IMR-90 (cell line): ENCODE data around the gene DSC3. TPM values are rescaled to one million over a fixed set of nuclear protein-coding genes. Genes with fewer than 3 reads are reported as not detected.
A peak's percentile ranks its signal among the peaks of the same experiment; 100 is the strongest.

ENCODE experiments used
- ATAC-seq: fragments of 200-7000 bp; cut with Tn5 transposase; 2 replicates; pipeline ENCODE4 v1.9.1; 2020; ENCODE audit warnings: low read depth, mild to moderate bottlenecking, moderate library complexity
- BruUV-seq: library from RNA; stranded (reverse); fragments of 400-500 nt; replicated peaks from 2 replicates; lab custom pipeline; 2021; lab: Mats Ljungman, UMichigan
- CTCF ChIA-PET: fragments of 300-600 bp; formaldehyde crosslinking; extraction: SDS; loops from one replicate; lab custom pipeline; 2021; ENCODE audit warnings: antibody characterized with exemption; lab: Yijun Ruan, JAX
- POLR2A ChIA-PET: fragments of 300-600 bp; sonication (Branson Sonifier 250); formaldehyde crosslinking; loops from one replicate; lab custom pipeline; 2022; ENCODE audit warnings: antibody characterized with exemption; ENCODE audit not compliant: unreplicated experiment; lab: Charles Lee
- DNase-seq: peaks from one replicate; pipeline ENCODE4 v3.0.0; 2013
- H2AFZ ChIP-seq: replicated peaks from 2 replicates; pipeline ENCODE3; 2013; ENCODE audit warnings: low read length, mild to moderate bottlenecking; ENCODE audit not compliant: poor library complexity
- H2AK5ac ChIP-seq: 2 replicates; pipeline ENCODE4 v1.6.1; 2013; ENCODE audit warnings: low read depth, low read length, inconsistent platforms
- H2AK9ac ChIP-seq: replicated peaks from 2 replicates; pipeline ENCODE3; 2013; ENCODE audit warnings: mild to moderate bottlenecking, low read depth, low read length, moderate library complexity; ENCODE audit not compliant: poor library complexity
- H2BK120ac ChIP-seq: 2 replicates; pipeline ENCODE4 v1.6.1; 2013; ENCODE audit warnings: low read depth, low read length, inconsistent platforms
- H2BK15ac ChIP-seq: 3 replicates; pipeline ENCODE4 v1.6.1; 2013; ENCODE audit warnings: low read depth, low read length, inconsistent platforms
- H2BK20ac ChIP-seq: 2 replicates; pipeline ENCODE4 v1.6.1; 2013; ENCODE audit warnings: low read depth, mild to moderate bottlenecking, inconsistent platforms, low read length, moderate library complexity
- H2BK5ac ChIP-seq: 2 replicates; pipeline ENCODE4 v1.6.1; 2013; ENCODE audit warnings: mild to moderate bottlenecking, low read depth, low read length, inconsistent platforms; ENCODE audit not compliant: poor library complexity, severe bottlenecking
- H3K14ac ChIP-seq: replicated peaks from 2 replicates; pipeline ENCODE4 v1.6.1; 2013; ENCODE audit warnings: low read depth, low read length, inconsistent platforms
- H3K18ac ChIP-seq: 2 replicates; pipeline ENCODE4 v1.6.1; 2013; ENCODE audit warnings: low read depth, low read length, control low read depth
- H3K23ac ChIP-seq: 2 replicates; pipeline ENCODE4 v1.6.1; 2013; ENCODE audit warnings: low read depth, low read length, inconsistent platforms
- H3K27ac ChIP-seq: 2 replicates; pipeline ENCODE4 v1.5.1; 2013; ENCODE audit warnings: mild to moderate bottlenecking, control low read depth, low read length; ENCODE audit not compliant: insufficient read depth
- H3K27me3 ChIP-seq: 2 replicates; pipeline ENCODE4 v1.6.1; 2013; ENCODE audit warnings: low read length; ENCODE audit not compliant: control insufficient read depth, insufficient read depth
- H3K36me3 ChIP-seq: 2 replicates; pipeline ENCODE4 v1.6.1; 2013; ENCODE audit warnings: low read length, mixed read lengths; ENCODE audit not compliant: control insufficient read depth, insufficient read depth
- H3K4ac ChIP-seq: 2 replicates; pipeline ENCODE4 v1.6.1; 2013; ENCODE audit warnings: low read depth, low read length, inconsistent platforms
- H3K4me1 ChIP-seq: 2 replicates; pipeline ENCODE4 v1.6.1; 2013; ENCODE audit warnings: low read length, mixed read lengths; ENCODE audit not compliant: control insufficient read depth, insufficient read depth
- H3K4me2 ChIP-seq: 2 replicates; pipeline ENCODE4 v1.6.1; 2013; ENCODE audit warnings: low read depth, mild to moderate bottlenecking, control low read depth, low read length, moderate library complexity
- H3K4me3 ChIP-seq: 2 replicates; pipeline ENCODE4 v1.5.1; 2013; ENCODE audit warnings: low read depth, mild to moderate bottlenecking, control low read depth, low read length, moderate library complexity; ENCODE audit not compliant: insufficient read depth
- H3K56ac ChIP-seq: 2 replicates; pipeline ENCODE4 v1.6.1; 2013; ENCODE audit warnings: low read length, inconsistent platforms; ENCODE audit not compliant: insufficient read depth; ENCODE audit errors: extremely low read depth
- H3K79me1 ChIP-seq, 2 experiments: 2 replicates each; pipeline ENCODE4 v1.6.1; 2013; ENCODE audit warnings: low read length in 2 of 2, inconsistent platforms in 1 of 2, low read depth in 1 of 2
- H3K9ac ChIP-seq: 2 replicates; pipeline ENCODE4 v1.6.1; 2013; ENCODE audit warnings: low read depth, low read length, control low read depth
- H3K9me1 ChIP-seq: 2 replicates; pipeline ENCODE4 v1.6.1; 2013; ENCODE audit warnings: low read length, inconsistent platforms; ENCODE audit not compliant: insufficient read depth
- H3K9me3 ChIP-seq: 2 replicates; pipeline ENCODE4 v1.6.1; 2013; ENCODE audit warnings: low read length; ENCODE audit not compliant: control insufficient read depth, insufficient read depth
- H4K20me1 ChIP-seq: 2 replicates; pipeline ENCODE4 v1.6.1; 2013; ENCODE audit warnings: low read length, inconsistent platforms; ENCODE audit not compliant: insufficient read depth
- H4K5ac ChIP-seq: 2 replicates; pipeline ENCODE4 v1.6.1; 2013; ENCODE audit warnings: mild to moderate bottlenecking, low read depth, low read length, control low read depth
- H4K8ac ChIP-seq, 2 experiments: 2 replicates each; pipeline ENCODE4 v1.6.1; 2013; ENCODE audit warnings: low read depth in 2 of 2, low read length in 2 of 2, control low read depth in 1 of 2, inconsistent platforms in 1 of 2
- H4K91ac ChIP-seq: 2 replicates; pipeline ENCODE4 v1.6.1; 2013; ENCODE audit warnings: low read depth, low read length, inconsistent platforms; ENCODE audit not compliant: insufficient read depth
- BHLHE40 ChIP-seq: fragments of 150-350 bp; IDR thresholded peaks from 2 replicates; pipeline ENCODE4 v1.6.1; 2016; ENCODE audit warnings: mild to moderate bottlenecking, low read depth, low read length
- CEBPB ChIP-seq: IDR thresholded peaks from 2 replicates; pipeline ENCODE4 v1.6.1; 2012; ENCODE audit warnings: low read depth, low read length, improper control_type of control experiment
- CHD1 ChIP-seq: IDR thresholded peaks from 2 replicates; pipeline ENCODE4 v1.6.1; 2012; ENCODE audit warnings: low read depth, low read length, improper control_type of control experiment
- FOS ChIP-seq: fragments of 150-350 bp; IDR thresholded peaks from 2 replicates; pipeline ENCODE4 v1.6.1; 2016; ENCODE audit warnings: low read depth, low read length
- MAFK ChIP-seq: IDR thresholded peaks from 2 replicates; pipeline ENCODE4 v1.6.1; 2012; ENCODE audit warnings: low read depth, low read length, improper control_type of control experiment
- MXI1 ChIP-seq: IDR thresholded peaks from 2 replicates; pipeline ENCODE4 v1.6.1; 2012; ENCODE audit warnings: low read depth, mild to moderate bottlenecking, low read length, moderate library complexity, borderline replicate concordance
- POLR2A ChIP-seq: IDR thresholded peaks from 2 replicates; pipeline ENCODE4 v1.6.1; 2012; ENCODE audit warnings: mild to moderate bottlenecking, low read depth, low read length
- RAD21 ChIP-seq: IDR thresholded peaks from 2 replicates; pipeline ENCODE4 v1.6.1; 2012; ENCODE audit warnings: low read length, improper control_type of control experiment
- RCOR1 ChIP-seq: IDR thresholded peaks from 2 replicates; pipeline ENCODE4 v1.6.1; 2012; ENCODE audit warnings: mild to moderate bottlenecking, low read length, improper control_type of control experiment; ENCODE audit not compliant: insufficient replicate concordance
- RFX5 ChIP-seq: IDR thresholded peaks from 2 replicates; pipeline ENCODE4 v1.8.0; 2012; ENCODE audit warnings: low read depth, mild to moderate bottlenecking, low read length, moderate library complexity
- SMC3 ChIP-seq: fragments of 150-350 bp; IDR thresholded peaks from 2 replicates; pipeline ENCODE4 v1.6.1; 2016; ENCODE audit warnings: low read depth, mild to moderate bottlenecking, antibody characterized with exemption, low read length, moderate library complexity
- WGBS, 2 experiments: methylation state at CpG; one replicate each; pipeline versions ENCODE4 v1.1.5 to v1.1.7; 2013; ENCODE audit warnings: missing lambda C conversion rate in 2 of 2; ENCODE audit not compliant: insufficient read length in 1 of 2; ENCODE audit errors: extremely low coverage in 2 of 2; 5-methylcytosine and 5-hydroxymethylcytosine counted together
- dilution Hi-C: fragments of 300-500 bp; cut with HindIII; formaldehyde crosslinking; loops from one replicate; pipeline ENCODE4 v1.14.3; 2018; ENCODE audit warnings: low sequenced_read_pairs; ENCODE audit not compliant: unreplicated experiment
- in situ Hi-C: fragments of 300-500 bp; cut with MboI; formaldehyde crosslinking; loops from 3 replicates; pipeline ENCODE4 v1.14.3; 2019; ENCODE audit warnings: low sequenced_read_pairs, inconsistent platforms, mixed read lengths
- intact Hi-C: fragments of 100-400 bp; cut with micrococcal nuclease; formaldehyde crosslinking; loops from 2 replicates; pipeline ENCODE4 v1.10.0; 2022
- polyA plus RNA-seq, 3 experiments: library from polyadenylated mRNA; depleted of rRNA; stranded (reverse); fragments of >200 nt; gene quantifications; 2 replicates each; pipeline ENCODE4 v1.2.3, GENCODE V29; 2012; ENCODE audit warnings: low replicate concordance in 1 of 3
- total RNA-seq: library from RNA; depleted of rRNA; stranded (reverse); fragments of >200 nt; gene quantifications from 2 replicates; pipeline ENCODE4 v1.2.3, GENCODE V29; 2012
- TF ChIP-seq, protein P1 (sequence below): conservative IDR thresholded peaks from 2 replicates; pipeline ENCODE4 v1.5.1; 2012; ENCODE audit warnings: mild to moderate bottlenecking, low read depth, low read length, improper control_type of control experiment
- TF ChIP-seq, protein P2 (sequence below): fragments of 150-350 bp; IDR thresholded peaks from 2 replicates; pipeline ENCODE4 v1.6.1; 2016; ENCODE audit warnings: low read depth, mild to moderate bottlenecking, low read length, moderate library complexity, borderline replicate concordance

Gene DSC3
- total and polyA plus RNA-seq, 2 of the 4 experiments (the other 2 are of a cell fraction): under 0.01 to 0.09 TPM

DNA sequence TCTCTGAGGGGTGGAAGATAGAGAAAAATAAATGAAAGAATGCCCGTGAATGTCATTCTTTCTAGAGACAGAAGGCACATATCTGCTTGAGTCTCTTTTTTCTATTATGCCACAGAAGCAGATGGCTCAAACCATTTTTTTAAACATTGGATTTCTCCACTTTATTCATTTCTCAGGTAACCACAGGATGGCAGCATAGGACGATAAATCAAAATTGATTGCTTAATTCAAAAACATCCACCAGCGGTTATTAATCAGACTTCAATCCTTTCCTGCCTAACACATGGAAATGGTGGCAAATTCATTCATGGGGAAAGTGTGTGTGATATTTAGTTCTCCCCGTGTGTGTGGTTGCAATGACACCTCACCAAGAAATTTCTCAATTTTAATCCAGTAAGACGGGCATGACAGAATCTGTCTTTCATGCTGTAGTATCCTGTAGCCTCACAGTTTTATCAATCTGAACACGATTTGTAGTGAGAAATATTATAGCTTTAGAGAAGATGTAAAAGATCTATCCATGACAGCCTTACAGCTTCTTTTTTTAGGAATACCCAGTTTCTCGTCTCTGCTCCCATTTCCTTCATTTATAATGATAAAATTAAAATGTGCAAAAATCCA lies 72.2 kb downstream of the DSC3 start:
- TF ChIP-seq RFX5 (no peak), BHLHE40 (no peak), RAD21 (peak; percentile 28; the same call in 1 of the 2 replicates), FOS (no peak), RCOR1 (no peak), CEBPB (peak; percentile 57; the same call in 1 of the 2 replicates), POLR2A (no peak), CHD1 (no peak), MXI1 (no peak), MAFK (no peak), SMC3 (no peak)
- TF ChIP-seq, protein P1, sequence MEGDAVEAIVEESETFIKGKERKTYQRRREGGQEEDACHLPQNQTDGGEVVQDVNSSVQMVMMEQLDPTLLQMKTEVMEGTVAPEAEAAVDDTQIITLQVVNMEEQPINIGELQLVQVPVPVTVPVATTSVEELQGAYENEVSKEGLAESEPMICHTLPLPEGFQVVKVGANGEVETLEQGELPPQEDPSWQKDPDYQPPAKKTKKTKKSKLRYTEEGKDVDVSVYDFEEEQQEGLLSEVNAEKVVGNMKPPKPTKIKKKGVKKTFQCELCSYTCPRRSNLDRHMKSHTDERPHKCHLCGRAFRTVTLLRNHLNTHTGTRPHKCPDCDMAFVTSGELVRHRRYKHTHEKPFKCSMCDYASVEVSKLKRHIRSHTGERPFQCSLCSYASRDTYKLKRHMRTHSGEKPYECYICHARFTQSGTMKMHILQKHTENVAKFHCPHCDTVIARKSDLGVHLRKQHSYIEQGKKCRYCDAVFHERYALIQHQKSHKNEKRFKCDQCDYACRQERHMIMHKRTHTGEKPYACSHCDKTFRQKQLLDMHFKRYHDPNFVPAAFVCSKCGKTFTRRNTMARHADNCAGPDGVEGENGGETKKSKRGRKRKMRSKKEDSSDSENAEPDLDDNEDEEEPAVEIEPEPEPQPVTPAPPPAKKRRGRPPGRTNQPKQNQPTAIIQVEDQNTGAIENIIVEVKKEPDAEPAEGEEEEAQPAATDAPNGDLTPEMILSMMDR: peak; percentile 11; the same call in 1 of the 2 replicates
- TF ChIP-seq, protein P2, sequence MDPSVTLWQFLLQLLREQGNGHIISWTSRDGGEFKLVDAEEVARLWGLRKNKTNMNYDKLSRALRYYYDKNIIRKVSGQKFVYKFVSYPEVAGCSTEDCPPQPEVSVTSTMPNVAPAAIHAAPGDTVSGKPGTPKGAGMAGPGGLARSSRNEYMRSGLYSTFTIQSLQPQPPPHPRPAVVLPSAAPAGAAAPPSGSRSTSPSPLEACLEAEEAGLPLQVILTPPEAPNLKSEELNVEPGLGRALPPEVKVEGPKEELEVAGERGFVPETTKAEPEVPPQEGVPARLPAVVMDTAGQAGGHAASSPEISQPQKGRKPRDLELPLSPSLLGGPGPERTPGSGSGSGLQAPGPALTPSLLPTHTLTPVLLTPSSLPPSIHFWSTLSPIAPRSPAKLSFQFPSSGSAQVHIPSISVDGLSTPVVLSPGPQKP: no peak
- POLR2A ChIA-PET: no interaction called here
- H4K91ac ChIP-seq: no peak overlapping the region
- H3K9me3 ChIP-seq: no peaks in the 10 kb centered on the region
- H3K4me1 ChIP-seq: no peaks in the 10 kb centered on the region
- no peak overlapping the region for H2AFZ ChIP-seq
- no peak overlapping the region for H2BK15ac ChIP-seq
- H4K5ac ChIP-seq: no peak overlapping the region
- no peak overlapping the region for H2BK20ac ChIP-seq
- DNase-seq (peak; percentile 2), ATAC-seq (no peak)
- H3K27me3 ChIP-seq: no peaks in the 10 kb centered on the region
- H4K20me1 ChIP-seq: no peaks in the 10 kb centered on the region
- H3K18ac ChIP-seq: no peak overlapping the region
- H2AK9ac ChIP-seq: no peak overlapping the region
- H3K4me3 ChIP-seq: no peak overlapping the region
- no peak overlapping the region for H3K9ac ChIP-seq
- H4K8ac ChIP-seq: no peak overlapping the region
- H2BK5ac ChIP-seq: no peak overlapping the region
- no peaks in the 10 kb centered on the region for H3K9me1 ChIP-seq
- no TSS peak for BruUV-seq
- H3K36me3 ChIP-seq: no peaks in the 10 kb centered on the region
- H3K14ac ChIP-seq: no peak overlapping the region
- CTCF ChIA-PET: interaction anchor here (1.1 kb wide), 1 partner anchor 9 kb away, joined by 3 read pairs; no protein-coding TSS in a partner anchor
- in situ Hi-C loops (no loop called here), intact Hi-C loops (loop anchor here (5.0 kb wide), 1 partner anchor 1083 kb away; no protein-coding TSS in a partner anchor), dilution Hi-C loops (no loop called here)
- H2AK5ac ChIP-seq: no peak overlapping the region
- H3K79me1 ChIP-seq: no peaks in the 10 kb centered on the region
- WGBS, 2 experiments: no CpG with 5 or more reads among the region's 7 CpGs
- H3K56ac ChIP-seq: no peak overlapping the region
- no peak overlapping the region for H3K23ac ChIP-seq
- H3K4ac ChIP-seq: no peak overlapping the region
- no peak overlapping the region for H3K27ac ChIP-seq
- H2BK120ac ChIP-seq: no peak overlapping the region
- no peak overlapping the region for H3K4me2 ChIP-seq
